Kidney (tissue), 14 donors: ENCODE results near the gene KRT9. TPM values are rescaled to one million over a fixed set of nuclear protein-coding genes. Genes with fewer than 3 reads are reported as not detected.

Source experiments
- DNase-seq, 5 donors: peaks; one replicate each; pipeline ENCODE4 v3.0.0-alpha.2; 2013 to 2020
- FAIRE-seq: peaks from 2 replicates; lab custom pipeline; 2012; peaks lifted over from hg19 to GRCh38; lab: Jason Lieb, UNC
- H3K27ac ChIP-seq, 2 donors: one replicate each; pipeline ENCODE4 v1.7.0; 2013; ENCODE audit warnings: low read depth in 2 of 2, low read length in 2 of 2, inconsistent platforms in 1 of 2
- H3K27me3 ChIP-seq: one replicate; pipeline ENCODE4 v1.7.1; 2013; ENCODE audit warnings: low read length, inconsistent platforms; ENCODE audit not compliant: control insufficient read depth, insufficient read depth
- H3K36me3 ChIP-seq, 3 donors: one replicate each; pipeline versions ENCODE4 v1.7.0 to v1.7.1; 2013; ENCODE audit warnings: low read length in 3 of 3, control low read depth in 1 of 3, inconsistent platforms in 1 of 3; ENCODE audit not compliant: insufficient read depth in 3 of 3, control insufficient read depth in 2 of 3
- H3K4me1 ChIP-seq, 3 donors: one replicate each; pipeline versions ENCODE4 v1.7.0 to v1.7.1; 2013; ENCODE audit warnings: low read length in 3 of 3, inconsistent platforms in 1 of 3, low read depth in 1 of 3; ENCODE audit not compliant: control insufficient read depth in 2 of 3, insufficient read depth in 2 of 3
- H3K4me3 ChIP-seq, 3 donors: one replicate each; pipeline versions ENCODE4 v1.7.0 to v1.8.1; 2013; ENCODE audit warnings: low read length in 3 of 3, control low read depth in 1 of 3, inconsistent platforms in 1 of 3
- H3K9ac ChIP-seq, 3 donors: one replicate each; pipeline versions ENCODE4 v1.7.0 to v1.7.1; 2013; ENCODE audit warnings: low read length in 3 of 3, control low read depth in 1 of 3, inconsistent platforms in 1 of 3
- H3K9me3 ChIP-seq, 3 donors: one replicate each; pipeline versions ENCODE4 v1.7.0 to v1.7.1; 2013; ENCODE audit warnings: low read length in 3 of 3, control low read depth in 1 of 3, inconsistent platforms in 1 of 3; ENCODE audit not compliant: control insufficient read depth in 2 of 3, insufficient read depth in 1 of 3
- CTCF ChIP-seq: IDR thresholded peaks from 3 replicates; pipeline ENCODE4 v1.5.1; 2012; ENCODE audit warnings: mild to moderate bottlenecking, moderate library complexity, borderline replicate concordance; ENCODE audit not compliant: insufficient read depth; ENCODE audit errors: extremely low read depth
- intact Hi-C: fragments of 100-400 bp; cut with DNase I; formaldehyde crosslinking; loops from one replicate; pipeline ENCODE4 v1.11.1; 2022
- polyA plus RNA-seq: library from polyadenylated mRNA; stranded (reverse); fragments of 350-450 nt; fragmentation: Illumina TruSeq; extraction: RNeasy Lipid Tissue Mini Kit (QIAGEN cat#74804); gene quantifications from one replicate; pipeline ENCODE4 v1.2.3, GENCODE V29; 2014; ENCODE audit warnings: low read depth, low replicate concordance; ENCODE audit not compliant: insufficient read depth
- total RNA-seq: library from RNA; stranded (reverse); fragmentation: NEBNext Ultra II Directional; extraction: Animal tissue kit (Norgen Biotek cat#: 25700); gene quantifications from one replicate; pipeline ENCODE4 v1.2.1, GENCODE V29; 2021
- donor health status: control.
- donor health status: control.
- donor health status: control.
- donor health status: control.
- donor health status: control.
- donor health status: DM: yes; HTN: yes; CAD: no.
- donor health status: Normal renal cell carcinoma (clear cell type).

KRT9 gene
- total and polyA plus RNA-seq, 2 donors from 2014 or later: not detected

GRCh38 chr17:41537990-41538389, 33.9 kb downstream of the KRT9 start:
- Histone ChIP-seq H3K27ac (no peak overlapping the region), H3K4me3 (no peak overlapping the region), H3K9me3 (no peaks in the 10 kb centered on the region), H3K9ac (no peak overlapping the region), H3K27me3 (no peaks in the 10 kb centered on the region), H3K4me1 (no peaks in the 10 kb centered on the region), H3K36me3 (no peaks in the 10 kb centered on the region)
- TF ChIP-seq CTCF: no peak
- DNase-seq (no peak), FAIRE-seq (no peak)
- intact Hi-C loops: no loop called here

- no peaks in the 10 kb centered on the region for H3K4me1 ChIP-seq
- no peaks in the 10 kb centered on the region for H3K36me3 ChIP-seq
- DNase-seq (no peak), FAIRE-seq (no peak)
- no peak overlapping the region for H3K27ac ChIP-seq
- intact Hi-C loops: no loop called here
- H3K27me3 ChIP-seq: no peaks in the 10 kb centered on the region
- no peak overlapping the region for H3K4me3 ChIP-seq
- TF ChIP-seq CTCF: no peak
- H3K9ac ChIP-seq: no peak overlapping the region
- H3K9me3 ChIP-seq: no peaks in the 10 kb centered on the region
Measured at GRCh38 chr17:41537614-41537954, 34.3 kb downstream of the KRT9 start.

DNA sequence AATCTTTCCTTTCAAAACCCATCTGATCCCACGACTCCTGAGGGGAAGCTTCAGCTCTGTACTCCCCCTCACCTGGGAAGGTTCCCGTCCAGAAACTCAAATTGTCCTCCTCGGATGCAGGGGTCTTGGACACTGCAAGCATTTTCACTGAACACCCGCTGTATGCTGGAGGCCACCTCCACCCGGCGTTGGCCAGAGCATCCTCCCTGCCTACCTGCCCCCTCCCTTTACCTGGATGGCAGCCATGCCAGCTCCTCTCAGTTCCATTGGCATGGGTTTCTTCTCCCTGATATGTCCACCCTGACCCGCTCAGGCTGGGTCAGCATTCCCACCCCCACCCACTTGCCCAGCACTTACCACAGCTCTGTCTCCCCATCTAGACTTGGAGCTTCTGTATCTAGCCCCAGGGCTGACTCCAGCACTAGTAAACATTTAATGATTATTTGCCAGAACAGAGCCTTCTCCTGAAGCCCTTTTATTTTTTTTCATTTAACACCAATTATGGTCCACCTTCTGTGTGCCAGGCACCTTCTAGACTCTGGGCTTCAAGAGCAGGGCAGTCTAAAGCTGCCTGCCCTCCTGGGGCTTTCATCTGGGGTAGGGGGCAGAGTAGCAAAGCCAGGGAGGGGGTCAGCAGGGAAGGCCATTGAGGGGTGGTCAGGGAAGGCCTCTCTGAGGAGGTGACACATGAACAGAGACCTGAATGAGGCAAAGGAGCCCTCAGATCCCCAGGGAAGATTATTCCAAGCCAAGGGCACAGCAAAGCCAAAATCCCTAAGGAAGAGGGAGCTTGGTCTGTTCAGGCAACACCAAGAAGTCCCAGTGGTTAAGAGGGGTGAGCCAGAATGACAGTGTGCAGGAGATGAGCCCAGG, 34.9 kb downstream of the KRT9 start:
- Histone ChIP-seq H3K9ac (no peak overlapping the region), H3K9me3 (no peaks in the 10 kb centered on the region), H3K4me3 (no peak overlapping the region), H3K27me3 (no peaks in the 10 kb centered on the region), H3K4me1 (no peaks in the 10 kb centered on the region), H3K36me3 (no peaks in the 10 kb centered on the region), H3K27ac (no peak overlapping the region)
- DNase-seq (no peak), FAIRE-seq (no peak)
- intact Hi-C loops: no loop called here
- no peak for TF ChIP-seq CTCF
